Cardiac fibroblast (primary cell): ENCODE data around the gene HLA-DQB1.

Experiments used
- DNase-seq, 2 donors: peaks; one replicate each; pipeline versions ENCODE4 v3.0.0 to v3.0.0-alpha.2; 2010; ENCODE audit warnings: low read depth in 2 of 2
- H3K4me3 ChIP-seq, 2 donors: replicated peaks in 1 of 2; 1 replicate in 1 of 2; 2 replicates in 1 of 2; pipeline ENCODE4 v1.5.1; 2011; ENCODE audit warnings: low read depth in 2 of 2, low read length in 2 of 2, mild to moderate bottlenecking in 2 of 2, moderate library complexity in 1 of 2
- CTCF ChIP-seq: IDR thresholded peaks from one replicate; pipeline ENCODE4 v1.5.1; 2011; ENCODE audit warnings: low read depth, mild to moderate bottlenecking, low read length, inconsistent platforms

Gene HLA-DQB1

DNA sequence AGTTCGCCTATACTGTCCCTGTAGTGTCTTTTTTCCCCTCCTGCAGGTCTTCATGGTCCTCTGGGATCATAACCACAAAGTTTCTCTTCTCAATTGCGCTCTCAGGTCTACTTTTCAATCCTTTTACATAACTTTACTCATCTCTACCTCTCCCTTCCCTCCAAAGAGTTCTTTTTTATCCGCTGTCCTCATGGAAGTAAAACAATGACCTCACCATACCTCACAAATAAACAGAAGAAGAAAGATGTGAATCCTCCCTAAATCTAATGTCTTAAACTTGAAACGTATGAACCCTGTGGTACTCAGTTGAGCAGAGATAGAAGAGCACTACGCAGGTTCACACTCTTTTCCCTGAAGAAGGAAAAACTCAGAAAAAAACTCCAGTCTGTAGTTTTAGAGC, 41.3 kb downstream of the HLA-DQB1 start:
- H3K4me3 ChIP-seq, result no peak overlapping the region

DNA sequence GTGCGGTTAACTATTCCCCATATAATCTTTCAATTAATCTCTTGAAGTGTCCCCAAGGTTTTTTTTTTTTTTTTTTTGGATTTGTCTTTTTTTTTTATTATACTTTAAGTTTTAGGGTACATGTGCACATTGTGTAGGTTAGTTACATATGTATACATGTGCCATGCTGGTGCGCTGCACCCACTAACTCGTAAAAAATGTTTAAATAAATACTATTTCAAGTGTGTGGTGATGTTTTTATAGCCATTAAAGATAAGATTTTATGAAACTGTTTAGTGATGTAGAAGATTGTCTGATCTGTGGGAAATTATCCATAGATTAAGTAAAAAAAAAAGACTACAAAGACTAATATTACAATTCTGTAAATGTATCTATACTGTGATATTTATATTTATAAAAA, 41.9 kb downstream of the HLA-DQB1 start:
- TF ChIP-seq CTCF, result no peak

More for the DNA sequence above, 41.3 kb downstream of the HLA-DQB1 start:
- no peak for DNase-seq
- TF ChIP-seq CTCF, result no peak

DNA sequence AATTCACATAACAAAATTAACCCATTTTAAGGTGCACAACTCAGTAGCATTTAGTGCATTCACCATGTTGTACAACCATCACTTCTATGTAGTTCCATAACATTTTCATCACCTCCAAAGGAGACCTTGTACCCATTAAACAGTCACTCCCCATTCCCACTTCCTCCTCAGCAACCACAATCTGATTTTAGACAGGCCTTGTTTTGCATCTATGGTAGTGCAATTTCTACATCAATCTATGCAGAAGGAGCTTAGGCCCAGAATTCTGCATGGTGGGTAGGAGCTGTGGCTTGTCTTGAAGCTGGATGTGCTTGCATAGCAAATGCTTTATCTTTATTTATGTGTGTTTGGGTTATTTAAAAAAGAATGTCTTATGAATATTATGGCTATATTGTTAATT, 42.8 kb downstream of the HLA-DQB1 start:
- DNase-seq, result no peak
- no peak for TF ChIP-seq CTCF
- H3K4me3 ChIP-seq, result no peak overlapping the region

More for the DNA sequence above, 41.9 kb downstream of the HLA-DQB1 start:
- DNase-seq, result no peak
- no peak overlapping the region for H3K4me3 ChIP-seq

GRCh38 chr6:32622545-32623401, 43.7 kb downstream of the HLA-DQB1 start:
- TF ChIP-seq CTCF, result no peak
- DNase-seq, result peak in 1 of 2 donors; percentile 32
- H3K4me3 ChIP-seq, result no peak overlapping the region

- no peak overlapping the region for H3K4me3 ChIP-seq
- no peak for TF ChIP-seq CTCF
- DNase-seq, result no peak
Observed at GRCh38 chr6:32621372-32621771, 45.1 kb downstream of the HLA-DQB1 start.

- no peak overlapping the region for H3K4me3 ChIP-seq
- no peak for TF ChIP-seq CTCF
- no peak for DNase-seq
Observed at GRCh38 chr6:32617751-32618150, 48.7 kb downstream of the HLA-DQB1 start.
